Right renal pelvis (tissue), 4 donors: ENCODE measurements around the gene LAGE3. TPM values are rescaled to one million over a fixed set of nuclear protein-coding genes. Genes with fewer than 3 reads are reported as not detected.

Experiments used
- DNase-seq, 4 donors: peaks; one replicate each; pipeline ENCODE4 v3.0.0-alpha.2; 2013; ENCODE audit warnings: low read depth in 4 of 4, low spot score in 3 of 4, missing footprints in 1 of 4
- polyA plus RNA-seq, 4 donors: library from polyadenylated mRNA; unstranded; fragments of 120-200 nt; gene quantifications; one replicate each; pipeline ENCODE4 v1.2.1, GENCODE V29; 2013; ENCODE audit not compliant: insufficient read length in 4 of 4

Gene LAGE3
- polyA plus RNA-seq, 4 donors, result 10.7 to 20.1 (median 12.4) TPM

GRCh38 chrX:154460326-154460725 is 18.8 kb downstream of the LAGE3 start:
- no peak for DNase-seq

DNA sequence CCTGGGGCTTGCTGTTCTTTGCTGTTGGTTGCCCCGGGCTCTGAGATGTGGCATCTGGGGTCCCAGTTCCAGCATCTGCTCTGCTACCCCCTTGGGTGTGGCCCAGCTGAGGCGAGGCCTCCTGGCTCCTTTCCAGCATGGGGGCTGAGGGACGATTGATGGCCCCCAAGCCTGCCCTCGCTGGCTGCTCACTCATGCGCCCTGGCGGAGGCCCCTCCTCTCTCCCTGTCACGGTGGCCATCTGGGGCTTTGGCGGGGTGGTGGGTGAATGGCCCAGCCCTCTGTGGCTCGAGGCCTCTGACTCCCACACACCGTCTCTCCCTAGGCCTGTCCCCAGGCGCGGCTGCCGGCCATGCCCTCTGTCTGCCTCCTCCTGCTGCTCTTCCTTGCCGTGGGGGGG is 19.2 kb downstream of the LAGE3 start:
- DNase-seq, result no peak

DNA sequence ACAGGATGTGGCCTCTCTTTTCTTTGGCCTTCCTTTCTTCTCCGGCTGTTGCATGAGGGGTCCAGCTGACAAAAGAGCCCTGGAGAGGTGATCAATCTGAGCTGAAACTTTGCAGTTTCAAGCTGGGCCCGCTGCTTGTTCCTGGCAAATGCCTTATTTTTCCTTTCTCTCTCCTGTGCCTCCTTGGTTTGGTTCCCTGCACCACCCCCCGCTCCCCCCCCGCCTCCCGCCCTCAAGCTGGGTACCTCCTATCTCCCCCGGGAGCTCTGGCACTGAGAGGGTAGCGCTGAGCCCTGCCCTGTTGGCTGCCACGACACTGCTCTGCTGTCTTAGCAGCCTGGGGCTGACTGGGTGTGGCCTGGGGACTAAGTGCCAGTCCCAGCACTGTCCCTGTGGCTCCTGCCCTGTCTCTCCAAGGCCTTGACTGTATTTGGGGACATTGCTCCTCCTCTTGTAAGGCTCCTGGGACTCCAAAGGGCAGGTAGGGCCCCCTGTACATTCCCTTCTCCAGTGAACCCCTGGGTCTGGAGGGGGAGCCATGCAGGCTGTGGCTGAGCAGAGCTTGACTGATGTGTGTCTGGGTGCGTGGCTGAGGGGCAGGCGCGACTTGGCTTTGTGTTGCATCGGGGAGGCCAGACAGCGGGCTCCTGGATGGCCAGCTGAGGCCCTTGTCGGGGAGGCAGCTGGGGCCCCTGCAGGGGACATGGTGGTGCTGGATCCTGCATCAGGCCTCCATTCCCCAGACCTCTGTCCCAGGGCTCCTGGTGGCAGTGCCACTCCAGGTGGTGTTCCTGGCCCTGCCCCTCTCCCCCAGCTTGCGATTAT is 19.9 kb downstream of the LAGE3 start:
- DNase-seq, result no peak

- DNase-seq, result no peak
Measured at GRCh38 chrX:154458116-154458953, 20.7 kb downstream of the LAGE3 start, which contains the start of gene PLXNA3. TSS of gene PLXNA3 (plus strand) at chrX:154458281. CDS start at chrX:154460184, 1,903 bp downstream.

- DNase-seq, result no peak
Measured at GRCh38 chrX:154457491-154458115, 21.5 kb downstream of the LAGE3 start.

GRCh38 chrX:154452823-154453222 is 26.3 kb downstream of the LAGE3 start:
- DNase-seq, result no peak

DNA sequence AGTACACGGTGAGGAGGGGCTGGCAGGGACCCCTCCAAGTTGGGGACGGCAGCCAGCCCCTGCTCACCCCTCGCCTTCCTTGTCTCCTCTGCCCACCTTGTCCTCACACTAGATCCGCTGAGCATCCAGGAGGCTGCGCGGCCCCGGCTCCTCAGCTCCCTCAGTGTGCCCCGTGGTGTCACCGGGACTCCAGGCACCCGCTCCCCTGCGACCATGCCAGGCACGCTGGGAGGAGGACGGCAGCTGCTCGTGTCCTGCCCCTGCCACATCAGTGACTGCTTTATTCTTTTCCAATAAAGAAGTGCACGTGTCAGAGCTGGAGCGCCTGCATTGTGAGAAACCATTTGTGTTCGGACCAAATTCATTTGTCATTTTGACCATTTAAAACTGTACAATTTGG is 28.8 kb downstream of the LAGE3 start:
- DNase-seq, result no peak

DNA sequence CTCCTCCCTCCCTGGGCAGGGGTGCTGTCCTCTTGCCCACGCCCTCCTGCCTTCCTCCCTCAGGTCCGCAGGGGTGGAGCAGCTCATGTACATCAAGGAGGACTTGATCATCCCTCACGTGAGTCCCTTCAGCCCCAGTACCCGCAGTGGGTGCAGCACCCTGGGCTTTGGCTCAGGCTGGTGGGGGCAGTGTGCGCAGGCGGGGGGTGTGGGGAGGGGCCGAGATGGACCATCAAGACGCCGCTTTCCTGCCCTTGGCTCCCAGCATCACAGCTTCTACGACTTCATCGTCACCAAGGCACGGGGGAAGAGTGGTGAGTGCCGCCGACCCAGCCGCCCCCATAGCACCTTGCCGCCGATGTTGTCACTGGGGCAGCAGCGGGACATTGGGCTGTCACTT is 29.5 kb downstream of the LAGE3 start:
- DNase-seq, result no peak

DNA sequence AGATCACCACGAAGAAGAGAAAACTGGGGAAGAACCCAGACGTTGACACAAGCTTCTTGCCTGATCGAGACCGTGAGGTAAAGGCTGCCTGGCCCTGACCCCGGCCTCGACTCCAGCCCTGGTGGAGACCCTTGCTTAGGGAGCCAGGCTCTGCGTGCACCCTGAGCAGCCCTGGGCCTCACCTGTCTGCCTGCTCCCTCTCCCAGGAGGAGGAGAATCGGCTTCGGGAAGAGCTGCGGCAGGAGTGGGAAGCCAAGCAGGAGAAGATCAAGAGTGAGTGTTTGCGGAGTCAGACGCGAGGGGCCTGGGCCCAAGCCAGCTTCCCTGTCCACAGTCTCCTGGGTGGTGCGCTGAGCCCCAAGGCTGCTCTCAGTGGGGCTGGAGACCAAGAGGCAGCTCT is 30.6 kb downstream of the LAGE3 start:
- no peak for DNase-seq

DNA sequence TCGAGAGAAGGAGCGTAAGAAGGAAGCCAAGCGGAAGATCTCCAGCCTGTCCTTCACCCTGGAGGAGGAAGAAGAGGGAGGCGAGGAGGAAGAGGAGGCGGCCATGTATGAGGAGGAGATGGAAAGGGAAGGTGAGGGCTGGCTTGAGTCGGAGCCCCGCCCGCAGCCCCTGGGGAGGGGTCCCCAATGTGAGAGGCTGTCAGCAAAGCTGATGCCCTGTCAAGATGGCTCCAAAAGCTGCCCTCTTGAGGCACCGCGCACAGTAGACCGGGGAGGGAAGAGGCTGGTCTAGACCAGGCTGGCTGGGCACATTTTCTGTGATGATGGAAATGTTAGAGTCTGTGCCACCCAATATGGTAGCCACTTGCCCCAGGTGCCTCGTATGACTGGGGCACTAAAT is 32.7 kb downstream of the LAGE3 start:
- DNase-seq, result no peak

- DNase-seq, result no peak
Measured at GRCh38 chrX:154445776-154446175, 33.3 kb downstream of the LAGE3 start.

DNA sequence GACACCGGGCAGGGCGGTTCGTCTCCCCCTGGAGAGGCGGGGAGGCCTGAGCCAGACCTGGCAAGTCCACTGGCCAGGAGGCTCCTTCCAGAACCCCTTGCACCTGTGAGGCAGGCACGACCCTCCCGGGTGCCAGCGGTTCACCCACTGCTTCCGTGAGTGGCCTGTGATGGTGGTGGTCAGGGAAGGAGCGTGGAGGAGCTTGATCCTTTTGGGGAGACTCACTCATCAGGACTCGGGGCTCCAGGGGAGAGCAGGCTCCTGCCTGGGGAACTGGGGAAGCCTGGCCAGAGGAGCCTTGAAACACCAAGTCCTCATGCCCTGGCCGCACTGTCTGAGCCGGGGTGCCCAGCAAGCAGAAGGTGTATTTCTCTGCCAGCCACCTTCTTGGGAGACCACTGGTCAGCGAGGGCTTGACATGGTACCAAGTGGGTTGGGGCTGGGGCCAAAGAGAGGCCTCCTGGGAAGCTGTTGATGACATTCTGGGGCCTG is 34.3 kb downstream of the LAGE3 start:
- no peak for DNase-seq

GRCh38 chrX:154443992-154444754 is 34.9 kb downstream of the LAGE3 start, which contains the start of gene FAM50A:
TSS of gene FAM50A (plus strand) at chrX:154444141. CDS start at chrX:154444236, 95 bp downstream.
- no peak for DNase-seq

- no peak for DNase-seq
Measured at GRCh38 chrX:154443479-154443910, 35.6 kb downstream of the LAGE3 start.

DNA sequence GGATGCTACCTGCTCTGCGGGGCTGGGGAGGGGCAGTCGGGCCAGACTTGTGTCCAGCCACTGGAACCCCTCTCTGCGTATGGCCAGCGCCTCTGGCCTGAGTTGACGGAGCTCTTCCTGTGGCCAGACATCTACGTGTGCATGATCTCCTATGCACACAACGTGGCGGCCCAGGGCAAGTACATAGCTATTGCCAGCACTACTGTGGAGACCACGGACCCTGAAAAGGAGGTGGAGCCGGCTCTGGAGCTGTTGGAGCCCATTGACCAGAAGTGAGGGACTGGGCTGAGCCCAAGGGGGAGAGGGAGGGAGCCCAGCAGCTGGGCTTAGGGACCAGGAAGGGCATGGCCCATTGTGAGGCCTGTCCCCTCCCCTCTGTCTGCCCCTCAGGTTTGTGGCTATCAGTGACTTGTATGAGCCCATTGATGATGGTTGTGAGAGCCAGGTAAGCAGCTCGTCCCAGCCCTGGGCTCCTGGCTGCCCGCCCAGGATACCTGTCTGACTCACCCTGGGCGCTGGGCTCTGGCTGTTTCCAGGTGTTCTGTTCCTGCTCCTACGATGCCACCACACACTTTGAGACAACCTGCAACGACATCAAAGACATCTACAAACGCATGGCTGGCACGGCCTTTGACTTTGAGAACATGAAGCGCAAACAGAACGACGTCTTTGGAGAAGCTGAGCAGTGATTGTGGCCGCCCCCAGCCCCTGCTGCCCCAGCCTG is 36.9 kb downstream of the LAGE3 start:
- DNase-seq, result no peak

DNA sequence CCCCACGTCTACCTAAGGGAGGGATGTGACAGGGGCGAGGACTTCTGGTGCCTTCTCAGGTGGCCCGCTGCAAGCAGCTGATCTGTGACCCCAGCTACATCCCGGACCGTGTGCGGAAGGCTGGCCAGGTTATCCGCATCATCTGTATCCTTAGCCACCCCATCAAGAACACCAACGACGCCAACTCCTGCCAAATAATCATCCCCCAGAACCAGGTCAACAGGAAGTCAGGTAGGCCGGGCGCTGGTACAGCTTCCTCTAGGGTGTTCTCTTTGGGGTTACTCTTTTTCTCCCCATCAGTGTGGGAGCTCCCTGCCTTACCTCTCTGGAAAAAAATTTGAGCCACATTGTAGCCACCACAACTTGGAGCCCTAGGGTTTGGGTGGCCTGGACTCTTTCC is 37.5 kb downstream of the LAGE3 start:
- DNase-seq, result no peak

GRCh38 chrX:154440623-154441357 is 38.3 kb downstream of the LAGE3 start:
- DNase-seq, result no peak

DNA sequence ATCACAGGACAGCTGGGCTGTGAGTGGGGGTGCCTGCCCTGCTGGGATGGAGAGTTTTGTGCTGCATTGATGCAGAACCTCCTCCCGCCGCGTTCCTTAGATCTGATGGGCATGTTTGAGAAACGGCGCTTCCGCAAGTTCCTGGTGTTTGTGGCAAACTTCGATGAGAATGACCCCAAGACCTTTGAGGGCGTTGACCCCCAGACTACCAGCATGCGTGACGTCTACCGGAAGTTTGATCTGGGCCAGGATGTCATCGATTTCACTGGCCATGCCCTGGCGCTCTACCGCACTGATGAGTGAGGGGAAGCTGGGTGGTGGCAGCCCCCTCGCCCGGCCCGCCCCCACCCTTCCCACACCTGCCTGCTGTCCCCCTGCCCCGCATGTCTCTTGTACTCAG is 39.2 kb downstream of the LAGE3 start:
- DNase-seq, result no peak
